Pancreas (tissue), 10 donors: ENCODE measurements around the gene OSBPL5. TPM values are rescaled to one million over a fixed set of nuclear protein-coding genes. Genes with fewer than 3 reads are reported as not detected.

Experiments used
- ATAC-seq, 4 donors: fragments of 200-7000 bp; cut with Tn5 transposase; one replicate each; pipeline versions ENCODE4 v1.8.0 to v1.9.1; 2020; ENCODE audit warnings: mild to moderate bottlenecking in 4 of 4, moderate library complexity in 4 of 4
- DNase-seq, 6 donors: peaks; one replicate each; pipeline ENCODE4 v3.0.0-alpha.2; 2020
- FAIRE-seq: peaks from 2 replicates; lab custom pipeline; 2012; peaks lifted over from hg19 to GRCh38; lab: Jason Lieb, UNC
- H3K27ac ChIP-seq, 4 donors: fragments of 200-600 bp; sonication (generic); 1 replicate in 3 of 4; 2 replicates in 1 of 4; pipeline versions ENCODE4 v1.5.0 to v1.8.0; 2020
- H3K27me3 ChIP-seq, 4 donors: fragments of 200-600 bp; one replicate each; pipeline ENCODE4 v1.8.0; 2021
- H3K36me3 ChIP-seq, 3 donors: fragments of 200-600 bp; sonication (generic) in 1 of 3; one replicate each; pipeline versions ENCODE4 v1.5.0 to v1.8.0; 2020 to 2021
- H3K4me1 ChIP-seq, 3 donors: fragments of 200-600 bp; one replicate each; pipeline ENCODE4 v1.8.0; 2021
- H3K4me3 ChIP-seq, 4 donors: fragments of 200-600 bp; sonication (generic) in 2 of 4; one replicate each; pipeline versions ENCODE4 v1.5.0 to v1.8.0; 2020 to 2021
- H3K9me3 ChIP-seq, 4 donors: fragments of 200-600 bp; one replicate each; pipeline ENCODE4 v1.8.0; 2021
- CTCF ChIP-seq, 4 donors: fragments of 200-600 bp; sonication (generic) in 3 of 4; IDR thresholded peaks; one replicate each; pipeline versions ENCODE4 v1.5.0 to v1.8.0; 2021; ENCODE audit warnings: antibody characterized with exemption in 4 of 4
- WGBS, 2 donors: extraction: QIAGEN DNeasy Blood & Tissue Kit; methylation state at CpG; one replicate each; pipeline ENCODE4 v1.1.7; 2013; 5-methylcytosine and 5-hydroxymethylcytosine counted together
- intact Hi-C, 3 donors: fragments of 100-400 bp; cut with DNase I; formaldehyde crosslinking; loops; one replicate each; pipeline versions ENCODE4 v1.11.1 to v1.14.2; 2022
- polyA plus RNA-seq, 2 donors: library from polyadenylated mRNA; stranded (reverse); fragments of 200-250 nt; gene quantifications; one replicate each; pipeline ENCODE4 v1.2.3, GENCODE V29; 2013
- total RNA-seq, 6 donors: library from RNA; stranded (reverse); fragmentation: NEBNext Ultra II Directional in 4 of 6; extraction: Animal tissue kit (Norgen Biotek cat#: 25700) in 4 of 6; gene quantifications; one replicate each; pipeline versions ENCODE4 v1.2.1 to v1.2.4, GENCODE V29; 2021 to 2023
- donor health status: healthy with polysubstance abuse.
- donor health status: DM: no; HTN: no; CAD: no; lungs with moderate emphysema.
- donor health status: DM: no; HTN: no; CAD: no.
- donor health status: control.
- donor health status: control.
- donor health status: Bipolar disorder and iron deficiency.
- donor health status: DM: yes; HTN: yes; CAD: no.
- donor health status: DM: no; HTN: no; CAD: no.
- donor health status: DM: no; HTN: no; CAD: no.
- donor health status: DM: yes; HTN: yes; CAD: no.

The OSBPL5 gene
- total and polyA plus RNA-seq, 8 donors: 9.8 to 16.7 (median 11.8) TPM

DNA sequence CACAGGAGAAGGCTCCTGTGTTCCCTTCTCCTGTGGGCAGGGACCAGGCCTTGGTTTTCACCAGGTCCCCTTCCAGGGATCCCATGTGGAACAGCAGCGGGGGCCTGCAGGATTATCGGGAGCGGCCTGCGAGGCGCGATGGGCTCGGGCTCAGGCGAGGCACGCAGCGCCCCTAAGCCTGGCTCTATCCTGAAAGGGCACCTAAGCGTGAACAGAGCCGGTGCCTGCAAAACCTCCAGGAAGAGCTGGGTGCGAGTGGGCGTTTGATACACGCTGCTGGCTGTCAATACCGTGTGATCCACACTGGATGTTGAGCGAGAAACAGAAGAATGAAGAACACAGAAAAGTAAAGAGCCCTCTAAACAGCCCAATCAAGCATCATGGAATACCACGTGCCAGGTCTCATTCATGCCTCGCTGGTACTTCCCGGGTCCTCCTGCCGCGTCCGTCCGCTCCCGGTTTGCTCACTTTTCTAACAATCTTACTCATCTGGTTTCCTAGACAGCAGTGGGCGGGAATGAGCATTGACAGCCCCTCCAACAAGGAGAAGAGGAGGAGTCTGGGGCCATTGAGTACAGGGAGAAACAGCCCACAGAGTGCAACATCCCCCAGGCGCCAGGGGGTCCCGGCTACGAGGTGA lies 12.5 kb downstream of the OSBPL5 start:
- no peak for ATAC-seq
- no peak overlapping the region for H3K4me3 ChIP-seq
- WGBS, 2 donors: 90 to 93% methylated on average over 29 of the region's 29 CpGs

GRCh38 chr11:3150726-3151125 lies 14.4 kb downstream of the OSBPL5 start:
- H3K27me3 ChIP-seq: no peaks in the 10 kb centered on the region
- no peak for FAIRE-seq
- H3K9me3 ChIP-seq: no peaks in the 10 kb centered on the region
- no peak overlapping the region for H3K4me3 ChIP-seq
- H3K27ac ChIP-seq: no peak overlapping the region
- ATAC-seq: no peak
- H3K4me1 ChIP-seq: no peaks in the 10 kb centered on the region
- no peak for TF ChIP-seq CTCF (IDR thresholded peaks at IDR 0.05)
- intact Hi-C loops: no loop called here
- peak in 1 of 6 donors; percentile 20 for DNase-seq
- H3K36me3 ChIP-seq: no peaks in the 10 kb centered on the region
- 94 to 97% methylated on average over 14 of the region's 14 CpGs for WGBS, 2 donors

More for the DNA sequence above, 12.5 kb downstream of the OSBPL5 start:
- Histone ChIP-seq H3K27ac (no peak overlapping the region), H3K27me3 (no peaks in the 10 kb centered on the region), H3K9me3 (no peaks in the 10 kb centered on the region), H3K4me1 (no peaks in the 10 kb centered on the region), H3K36me3 (no peaks in the 10 kb centered on the region)
- no peak for FAIRE-seq
- no peak for TF ChIP-seq CTCF (IDR thresholded peaks at IDR 0.05)
- DNase-seq: peak in 3 of 6 donors; percentile 9 to 42 (median 23)
- intact Hi-C loops: no loop called here

DNA sequence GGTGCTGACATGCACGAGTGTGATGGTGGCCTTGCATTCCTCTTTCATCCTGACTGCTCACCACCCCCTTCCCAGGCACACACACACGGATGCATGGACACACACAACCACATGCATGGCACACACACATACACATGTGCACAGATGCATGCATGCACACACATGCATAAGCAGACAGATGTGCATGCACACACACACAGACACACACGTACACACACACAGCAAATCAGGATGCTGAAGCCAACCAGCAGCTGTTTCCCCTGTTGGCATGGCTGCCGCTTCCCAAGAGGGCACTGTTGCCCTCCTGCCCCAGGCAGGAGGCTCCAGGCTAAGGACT lies 15.3 kb downstream of the OSBPL5 start:
- no peak for TF ChIP-seq CTCF (IDR thresholded peaks at IDR 0.05)
- intact Hi-C loops: loop anchor here in 1 of 3 donors (10.0 kb wide), 1 partner anchor 65 kb away; no protein-coding TSS in a partner anchor
- Histone ChIP-seq H3K27ac (no peak overlapping the region), H3K27me3 (no peaks in the 10 kb centered on the region), H3K36me3 (no peaks in the 10 kb centered on the region), H3K4me1 (no peaks in the 10 kb centered on the region), H3K4me3 (no peak overlapping the region), H3K9me3 (no peaks in the 10 kb centered on the region)
- DNase-seq: peak in 1 of 6 donors; percentile 29
- FAIRE-seq: no peak
- WGBS, 2 donors: 74 to 77% methylated on average over 4 of the region's 4 CpGs
- ATAC-seq: no peak

- Histone ChIP-seq H3K4me1 (no peaks in the 10 kb centered on the region), H3K36me3 (no peaks in the 10 kb centered on the region), H3K27me3 (no peaks in the 10 kb centered on the region), H3K4me3 (no peak overlapping the region), H3K9me3 (no peaks in the 10 kb centered on the region), H3K27ac (no peak overlapping the region)
- no peak for TF ChIP-seq CTCF (IDR thresholded peaks at IDR 0.05)
- intact Hi-C loops: loop anchor here in 1 of 3 donors (10.0 kb wide), 1 partner anchor 64 kb away; no protein-coding TSS in a partner anchor
- 71 to 73% methylated on average over 24 of the region's 24 CpGs for WGBS, 2 donors
- DNase-seq (peak in 1 of 6 donors; percentile 49), ATAC-seq (no peak), FAIRE-seq (no peak)
Observed at GRCh38 chr11:3148990-3149851, 15.9 kb downstream of the OSBPL5 start.
